ENCODE data around the gene KRT83.

The KRT83 gene

DNA sequence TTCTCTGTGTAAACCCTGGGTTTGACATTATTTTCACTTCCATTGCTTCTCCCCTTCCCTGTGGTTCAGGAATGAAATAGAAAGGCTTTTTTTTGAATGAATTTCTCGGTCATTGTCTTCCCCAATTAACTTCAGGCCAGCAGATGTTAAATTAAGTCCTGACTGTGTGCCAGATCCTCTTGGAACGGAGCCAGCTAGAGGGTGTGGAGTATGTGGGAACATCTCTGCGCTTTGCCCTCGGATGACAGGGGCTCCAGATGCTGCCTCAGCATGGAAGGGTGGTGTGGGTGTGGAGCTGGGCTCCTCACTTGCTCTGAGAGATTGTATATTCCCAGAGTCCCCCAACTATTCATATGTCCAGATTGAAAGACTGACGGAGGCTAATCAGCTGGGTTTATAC lies 33.0 kb upstream of the KRT83 start:
- TF ChIP-seq FOXP2 (optimal IDR thresholded peaks at IDR 0.05; ENCODE audit: borderline replicate concordance, extremely low read depth, extremely low read length, insufficient read depth) = no peak
- TF ChIP-seq, protein P1, sequence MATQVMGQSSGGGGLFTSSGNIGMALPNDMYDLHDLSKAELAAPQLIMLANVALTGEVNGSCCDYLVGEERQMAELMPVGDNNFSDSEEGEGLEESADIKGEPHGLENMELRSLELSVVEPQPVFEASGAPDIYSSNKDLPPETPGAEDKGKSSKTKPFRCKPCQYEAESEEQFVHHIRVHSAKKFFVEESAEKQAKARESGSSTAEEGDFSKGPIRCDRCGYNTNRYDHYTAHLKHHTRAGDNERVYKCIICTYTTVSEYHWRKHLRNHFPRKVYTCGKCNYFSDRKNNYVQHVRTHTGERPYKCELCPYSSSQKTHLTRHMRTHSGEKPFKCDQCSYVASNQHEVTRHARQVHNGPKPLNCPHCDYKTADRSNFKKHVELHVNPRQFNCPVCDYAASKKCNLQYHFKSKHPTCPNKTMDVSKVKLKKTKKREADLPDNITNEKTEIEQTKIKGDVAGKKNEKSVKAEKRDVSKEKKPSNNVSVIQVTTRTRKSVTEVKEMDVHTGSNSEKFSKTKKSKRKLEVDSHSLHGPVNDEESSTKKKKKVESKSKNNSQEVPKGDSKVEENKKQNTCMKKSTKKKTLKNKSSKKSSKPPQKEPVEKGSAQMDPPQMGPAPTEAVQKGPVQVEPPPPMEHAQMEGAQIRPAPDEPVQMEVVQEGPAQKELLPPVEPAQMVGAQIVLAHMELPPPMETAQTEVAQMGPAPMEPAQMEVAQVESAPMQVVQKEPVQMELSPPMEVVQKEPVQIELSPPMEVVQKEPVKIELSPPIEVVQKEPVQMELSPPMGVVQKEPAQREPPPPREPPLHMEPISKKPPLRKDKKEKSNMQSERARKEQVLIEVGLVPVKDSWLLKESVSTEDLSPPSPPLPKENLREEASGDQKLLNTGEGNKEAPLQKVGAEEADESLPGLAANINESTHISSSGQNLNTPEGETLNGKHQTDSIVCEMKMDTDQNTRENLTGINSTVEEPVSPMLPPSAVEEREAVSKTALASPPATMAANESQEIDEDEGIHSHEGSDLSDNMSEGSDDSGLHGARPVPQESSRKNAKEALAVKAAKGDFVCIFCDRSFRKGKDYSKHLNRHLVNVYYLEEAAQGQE (IDR thresholded peaks at IDR 0.05; ENCODE audit: insufficient read depth in 1 of 2, low read depth in 2 of 2, low read length in 2 of 2) = no peak
- TF ChIP-seq TAF1 (IDR thresholded peaks at IDR 0.05; ENCODE audit: borderline replicate concordance, insufficient read depth, low read length) = no peak
- no peak for TF ChIP-seq POLR2AphosphoS5 (IDR thresholded peaks at IDR 0.05; ENCODE audit: low read depth, low read length)
- TF ChIP-seq SIN3A (IDR thresholded peaks at IDR 0.05; ENCODE audit: borderline replicate concordance, insufficient read depth, low read length) = no peak

DNA sequence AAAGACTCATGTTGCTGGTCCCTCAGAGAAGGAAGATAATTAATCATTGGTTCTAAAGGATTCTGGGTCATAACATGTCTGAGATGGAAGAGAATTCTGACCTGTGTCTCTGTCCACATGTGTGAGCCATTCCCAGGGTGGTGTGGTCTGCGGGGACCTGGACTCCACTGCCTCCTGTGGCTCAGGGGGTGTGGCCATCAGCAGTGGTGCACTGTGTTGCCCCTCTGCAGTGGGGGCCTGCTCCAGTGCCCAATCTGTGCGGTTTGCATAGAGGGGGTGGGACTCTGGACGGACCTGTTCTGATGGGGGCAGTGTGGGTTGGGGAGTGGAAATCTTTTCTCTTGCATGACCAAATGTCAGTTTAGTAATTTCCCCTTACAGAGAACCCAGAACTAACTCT lies 32.6 kb upstream of the KRT83 start:
- TF ChIP-seq TAF1 (IDR thresholded peaks at IDR 0.05; ENCODE audit: borderline replicate concordance, insufficient read depth, low read length) = no peak
- no peak for TF ChIP-seq POLR2AphosphoS5 (IDR thresholded peaks at IDR 0.05; ENCODE audit: low read depth, low read length)
- TF ChIP-seq, protein P1 (IDR thresholded peaks at IDR 0.05; ENCODE audit: insufficient read depth in 1 of 2, low read depth in 2 of 2, low read length in 2 of 2) = no peak
- no peak for TF ChIP-seq SIN3A (IDR thresholded peaks at IDR 0.05; ENCODE audit: borderline replicate concordance, insufficient read depth, low read length)
- no peak for TF ChIP-seq FOXP2 (optimal IDR thresholded peaks at IDR 0.05; ENCODE audit: borderline replicate concordance, extremely low read depth, extremely low read length, insufficient read depth)

DNA sequence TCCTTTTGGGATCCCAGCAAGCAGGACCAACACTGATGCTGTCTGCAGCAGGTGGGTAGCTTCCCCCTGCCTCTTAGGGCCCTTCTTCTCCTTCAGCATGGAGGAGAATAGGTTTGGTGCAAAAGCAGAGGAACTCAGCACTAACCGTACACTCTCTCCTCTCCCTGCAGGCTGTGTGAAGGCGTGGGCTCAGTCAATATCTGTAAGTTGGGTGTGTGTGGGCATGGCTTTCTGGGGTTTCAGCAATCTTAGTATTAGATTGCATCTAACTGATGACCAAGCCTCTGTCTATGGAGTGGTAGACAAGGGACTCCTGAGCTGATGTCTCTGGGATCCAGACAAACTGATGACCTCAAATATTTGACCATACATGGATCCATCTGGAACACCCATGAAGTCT lies 31.8 kb upstream of the KRT83 start:
- TF ChIP-seq FOXP2 (optimal IDR thresholded peaks at IDR 0.05; ENCODE audit: borderline replicate concordance, extremely low read depth, extremely low read length, insufficient read depth) (no peak), SIN3A (IDR thresholded peaks at IDR 0.05; ENCODE audit: borderline replicate concordance, insufficient read depth, low read length) (no peak), POLR2AphosphoS5 (IDR thresholded peaks at IDR 0.05; ENCODE audit: low read depth, low read length) (no peak), TAF1 (IDR thresholded peaks at IDR 0.05; ENCODE audit: borderline replicate concordance, insufficient read depth, low read length) (no peak)
- TF ChIP-seq, protein P1 (IDR thresholded peaks at IDR 0.05; ENCODE audit: insufficient read depth in 1 of 2, low read depth in 2 of 2, low read length in 2 of 2) = no peak

DNA sequence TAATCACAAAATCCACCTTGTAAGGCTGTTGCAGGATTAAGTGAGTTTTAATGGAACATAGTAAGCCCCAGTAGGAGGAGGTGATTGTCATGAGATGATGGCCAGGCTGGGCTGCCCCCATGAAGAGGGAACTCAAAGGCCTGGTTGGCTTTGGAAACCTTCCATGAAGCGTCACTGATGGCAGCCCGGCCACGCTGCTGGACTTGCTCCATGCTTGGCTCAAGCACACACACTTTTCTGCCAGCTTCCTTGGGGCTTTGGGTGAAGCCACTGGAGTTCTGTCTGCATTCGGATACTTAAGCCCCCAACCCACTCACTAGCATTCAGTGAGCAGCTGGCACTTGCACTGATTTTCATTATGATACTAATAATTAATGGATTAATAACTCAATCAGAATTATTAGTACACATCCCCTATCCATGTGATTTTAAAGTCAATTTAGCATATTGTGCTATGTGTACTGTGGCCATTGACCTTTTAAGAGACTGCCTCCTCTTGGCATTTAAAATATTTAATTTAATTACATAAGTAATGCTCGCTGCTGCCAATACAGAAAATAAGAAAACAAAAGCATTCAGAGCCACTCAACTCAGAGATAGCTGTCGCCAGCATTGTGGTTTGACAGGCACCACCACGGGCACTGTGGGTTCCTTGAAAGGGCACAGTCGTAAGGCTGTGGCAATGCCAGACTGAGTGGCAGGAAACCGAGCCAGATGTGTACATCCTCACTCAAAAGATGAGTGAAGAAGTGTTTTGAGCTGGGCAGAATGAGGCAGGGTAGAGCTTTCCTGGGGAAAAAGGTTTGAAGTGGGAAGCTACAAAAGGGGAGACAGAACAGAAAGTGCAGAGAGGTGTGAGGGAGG lies 30.2 kb upstream of the KRT83 start:
- TF ChIP-seq, protein P1 (IDR thresholded peaks at IDR 0.05; ENCODE audit: insufficient read depth in 1 of 2, low read depth in 2 of 2, low read length in 2 of 2) = no peak
- TF ChIP-seq FOXP2 (optimal IDR thresholded peaks at IDR 0.05; ENCODE audit: borderline replicate concordance, extremely low read depth, extremely low read length, insufficient read depth) = no peak
- no peak for TF ChIP-seq POLR2AphosphoS5 (IDR thresholded peaks at IDR 0.05; ENCODE audit: low read depth, low read length)
- no peak for TF ChIP-seq SIN3A (IDR thresholded peaks at IDR 0.05; ENCODE audit: borderline replicate concordance, insufficient read depth, low read length)
- TF ChIP-seq TAF1 (IDR thresholded peaks at IDR 0.05; ENCODE audit: borderline replicate concordance, insufficient read depth, low read length) = no peak

Data from PFSK-1 (cell line).